Tibial nerve (tissue), 4 donors: Measurements from ENCODE around the gene AFF3.
A peak's percentile ranks its signal among the peaks of the same experiment; 100 is the strongest.

ENCODE experiments used
- EP300 ChIP-seq, 2 donors: sonication (generic); formaldehyde crosslinking; IDR thresholded peaks; one replicate each; pipeline ENCODE4 v1.6.1; 2017; ENCODE audit warnings: antibody characterized with exemption in 2 of 2, mild to moderate bottlenecking in 1 of 2
- POLR2A ChIP-seq, 2 donors: fragments of 450-650 bp; IDR thresholded peaks; one replicate each; pipeline ENCODE4 v1.6.1; 2017; ENCODE audit warnings: antibody characterized with exemption in 2 of 2, mild to moderate bottlenecking in 2 of 2, moderate library complexity in 2 of 2
- TF ChIP-seq, protein P1 (sequence below), 5 experiments: fragments of 200-600 bp in 3 of 5; fragments of 450-650 bp in 2 of 5; sonication (generic) in 3 of 5; IDR thresholded peaks; one replicate each; pipeline ENCODE4 v1.5.1; 2016 to 2019; ENCODE audit warnings: antibody characterized with exemption in 5 of 5, mild to moderate bottlenecking in 3 of 5, moderate library complexity in 2 of 5

DNA sequence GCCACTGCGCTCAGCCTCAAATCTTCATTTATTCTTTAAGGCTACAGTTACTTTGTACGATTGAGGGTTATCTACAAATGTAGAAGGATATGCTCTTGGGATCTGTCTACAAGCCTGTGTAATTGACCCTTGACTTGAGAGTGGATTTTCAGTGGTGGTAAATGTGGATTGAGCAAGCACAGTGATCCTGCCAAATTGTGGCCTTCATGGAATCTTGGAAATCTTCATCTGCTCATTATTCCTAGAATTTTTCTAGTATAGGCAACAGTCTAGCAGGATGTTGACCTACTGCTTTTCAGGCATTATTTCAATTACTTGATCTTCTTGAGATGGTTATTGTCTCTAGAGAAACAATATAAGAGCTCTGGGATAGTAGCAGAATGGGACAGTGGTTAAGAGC lies 426.4 kb downstream of the AFF3 start:
- no peak for TF ChIP-seq POLR2A (IDR thresholded peaks at IDR 0.05)
- TF ChIP-seq, protein P1, sequence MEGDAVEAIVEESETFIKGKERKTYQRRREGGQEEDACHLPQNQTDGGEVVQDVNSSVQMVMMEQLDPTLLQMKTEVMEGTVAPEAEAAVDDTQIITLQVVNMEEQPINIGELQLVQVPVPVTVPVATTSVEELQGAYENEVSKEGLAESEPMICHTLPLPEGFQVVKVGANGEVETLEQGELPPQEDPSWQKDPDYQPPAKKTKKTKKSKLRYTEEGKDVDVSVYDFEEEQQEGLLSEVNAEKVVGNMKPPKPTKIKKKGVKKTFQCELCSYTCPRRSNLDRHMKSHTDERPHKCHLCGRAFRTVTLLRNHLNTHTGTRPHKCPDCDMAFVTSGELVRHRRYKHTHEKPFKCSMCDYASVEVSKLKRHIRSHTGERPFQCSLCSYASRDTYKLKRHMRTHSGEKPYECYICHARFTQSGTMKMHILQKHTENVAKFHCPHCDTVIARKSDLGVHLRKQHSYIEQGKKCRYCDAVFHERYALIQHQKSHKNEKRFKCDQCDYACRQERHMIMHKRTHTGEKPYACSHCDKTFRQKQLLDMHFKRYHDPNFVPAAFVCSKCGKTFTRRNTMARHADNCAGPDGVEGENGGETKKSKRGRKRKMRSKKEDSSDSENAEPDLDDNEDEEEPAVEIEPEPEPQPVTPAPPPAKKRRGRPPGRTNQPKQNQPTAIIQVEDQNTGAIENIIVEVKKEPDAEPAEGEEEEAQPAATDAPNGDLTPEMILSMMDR (IDR thresholded peaks at IDR 0.05), result no peak
- peak in 1 of 2 donors; percentile 47 for TF ChIP-seq EP300 (IDR thresholded peaks at IDR 0.05)
